ENCODE data around the gene TIGD6. TPM values are rescaled to one million over a fixed set of nuclear protein-coding genes. Genes with fewer than 3 reads are reported as not detected.

Gene TIGD6
- total and polyA plus RNA-seq, 9 of the 15 experiments (the other 6 are each of a cell fraction or from before 2014, with no cell fraction given): 1.8 to 6.3 (median 3.9) TPM

GRCh38 chr5:149999866-150000255 is 593 bp downstream of the TIGD6 start:
- Histone ChIP-seq H3K79me2 (ENCODE audit: control insufficient read depth, insufficient read depth, low read length) (peaks cover 62% of the 10 kb centered on the region), H3K9me3 (replicated peaks; ENCODE audit: control insufficient read depth, insufficient read depth, low read depth, low read length) (no peaks in the 10 kb centered on the region), H3K36me3 (ENCODE audit: control insufficient read depth, insufficient read depth, low read length) (peaks cover 32% of the 10 kb centered on the region), H2AFZ (ENCODE audit: low read depth, low read length) (peak overlapping the region; percentile 94), H3K27me3 (ENCODE audit: control insufficient read depth in 2 of 2, insufficient read depth in 2 of 2, low read length in 2 of 2) (no peaks in the 10 kb centered on the region), H3K4me3 (peak overlapping the region; percentile 84), H3K9me1 (ENCODE audit: control insufficient read depth, insufficient read depth, low read length) (no peaks in the 10 kb centered on the region), H3K4me1 (replicated peaks in 1 of 2; ENCODE audit: control insufficient read depth in 2 of 2, insufficient read depth in 2 of 2, low read length in 2 of 2) (peaks cover 11 to 13% of the 10 kb centered on the region in 2 experiments; a peak in 4 of 5 replicates), H3K4me2 (ENCODE audit: insufficient read depth, low read length) (peak overlapping the region; percentile 100), H3K9ac (ENCODE audit: insufficient read depth in 1 of 2, low read depth in 2 of 2, low read length in 2 of 2) (peak overlapping the region; percentile 93 to 95), H4K20me1 (replicated peaks; ENCODE audit: control insufficient read depth, insufficient read depth, low read length) (0 out of 2 replicates have a peak, but pooled peaks cover 7% of the 10 kb centered on the region), H3K27ac (ENCODE audit: extremely low read depth, low read depth, low read length) (peak overlapping the region; percentile 95)
- TF ChIP-seq ETV6 (IDR thresholded peaks at IDR 0.05; ENCODE audit: borderline replicate concordance in 1 of 2, low read depth in 2 of 2, low read length in 1 of 2) (0 out of 4 replicates have a peak, but pooled peaks of 1 of the 2 experiments have one; percentile 27), ETV6 (CRISPR knock-in tag; IDR thresholded peaks at IDR 0.05; ENCODE audit: borderline replicate concordance) (no peak), SIRT6 (IDR thresholded peaks at IDR 0.05; ENCODE audit: low read depth, low read length) (no peak), HDAC2 (IDR thresholded peaks at IDR 0.05) (0 out of 2 replicates have a peak, but pooled peaks have one; percentile 33), E2F1 (CRISPR knock-in tag; IDR thresholded peaks at IDR 0.05) (0 out of 2 replicates have a peak, but pooled peaks have one; percentile 29), SMARCA4 (IDR thresholded peaks at IDR 0.05) (0 out of 2 replicates have a peak, but pooled peaks have one; percentile 23), ZNF239 (CRISPR knock-in tag; IDR thresholded peaks at IDR 0.05) (no peak), NFRKB (IDR thresholded peaks at IDR 0.05; ENCODE audit: low read depth) (0 out of 2 replicates have a peak, but pooled peaks have one; percentile 8), E2F5 (CRISPR knock-in tag; IDR thresholded peaks at IDR 0.05) (0 out of 2 replicates have a peak, but pooled peaks have one; percentile 41), ZFP1 (CRISPR knock-in tag; IDR thresholded peaks at IDR 0.05) (no peak), ARHGAP35 (IDR thresholded peaks at IDR 0.05; ENCODE audit: partially characterized antibody) (peak; percentile 28), HLTF (IDR thresholded peaks at IDR 0.05) (0 out of 2 replicates have a peak, but pooled peaks have one; percentile 45), ZNF263 (CRISPR knock-in tag; IDR thresholded peaks at IDR 0.05; ENCODE audit: borderline replicate concordance) (0 out of 2 replicates have a peak, but pooled peaks have one; percentile 36), ZBED1 (IDR thresholded peaks at IDR 0.05) (no peak)
- no peak for FAIRE-seq
- in situ Hi-C loops (cut with MboI) (loop anchor here (5.0 kb wide), 1 partner anchor 363 kb away; no protein-coding TSS in a partner anchor), intact Hi-C loops (cut with micrococcal nuclease) (no loop called here)
- 1% methylated on average over 7 of the region's 7 CpGs for WGBS (ENCODE audit: insufficient coverage, low coverage, missing lambda C conversion rate)
- BruUV-seq (replicated peaks): TSS peak; percentile 76
- POLR2A ChIA-PET: interaction anchor here (0.6 to 1.8 kb wide), 14 partner anchors 9 to 367 kb away, joined by 3 to 5 read pairs (median 3); no protein-coding TSS in a partner anchor
- CTCF ChIA-PET (ENCODE audit: low intra/inter-chr PET ratio): no interaction called here
- no peak for DNase-seq (ENCODE audit: extremely low read depth in 1 of 4, low spot score in 3 of 4)
- no peak for ATAC-seq
